H1 (cell line): ENCODE results near the gene TWNK. TPM values are rescaled to one million over a fixed set of nuclear protein-coding genes. Genes with fewer than 3 reads are reported as not detected.

ENCODE experiments used
- CTCF ChIA-PET: fragments of 300-600 bp; sonication (Branson Sonifier 250); formaldehyde crosslinking; loops from one replicate; lab custom pipeline; 2021; ENCODE audit not compliant: partially characterized antibody; lab: Charles Lee
- POLR2A ChIA-PET: fragments of 300-600 bp; sonication (Branson Sonifier 250); formaldehyde crosslinking; loops from one replicate; lab custom pipeline; 2021; ENCODE audit warnings: inconsistent platforms; ENCODE audit not compliant: partially characterized antibody; lab: Charles Lee
- DNase-seq, 2 experiments: peaks; one replicate each; pipeline versions ENCODE4 v3.0.0 to v3.0.0-alpha.2; 2010 to 2022; ENCODE audit warnings: low spot score in 2 of 2, low read depth in 1 of 2, mixed read lengths in 1 of 2
- FAIRE-seq: peaks from 2 replicates; lab custom pipeline; 2011; peaks lifted over from hg19 to GRCh38; lab: Jason Lieb, UNC
- H2AFZ ChIP-seq: 2 replicates; pipeline ENCODE4 v1.8.1; 2012; ENCODE audit warnings: low read length, inconsistent platforms
- H2AK5ac ChIP-seq: 2 replicates; pipeline ENCODE4 v1.6.1; 2013; ENCODE audit warnings: low read depth, low read length
- H2BK120ac ChIP-seq: replicated peaks from 2 replicates; pipeline ENCODE3; 2013; ENCODE audit warnings: low read depth, low read length, inconsistent platforms
- H2BK12ac ChIP-seq: 2 replicates; pipeline ENCODE4 v1.6.1; 2013; ENCODE audit warnings: low read depth, low read length
- H2BK15ac ChIP-seq: 2 replicates; pipeline ENCODE4 v1.6.1; 2013; ENCODE audit warnings: low read length
- H2BK20ac ChIP-seq: 2 replicates; pipeline ENCODE4 v1.6.1; 2013; ENCODE audit warnings: low read length
- H2BK5ac ChIP-seq: 2 replicates; pipeline ENCODE4 v1.6.1; 2013; ENCODE audit warnings: low read depth, low read length
- H3K14ac ChIP-seq: 2 replicates; pipeline ENCODE4 v1.6.1; 2013; ENCODE audit warnings: inconsistent platforms; ENCODE audit not compliant: insufficient read length
- H3K18ac ChIP-seq: 2 replicates; pipeline ENCODE4 v1.6.1; 2013; ENCODE audit warnings: low read length; ENCODE audit errors: extremely low read depth
- H3K23ac ChIP-seq: 2 replicates; pipeline ENCODE4 v1.6.1; 2013; ENCODE audit warnings: inconsistent platforms; ENCODE audit not compliant: insufficient read length
- H3K23me2 ChIP-seq: 2 replicates; pipeline ENCODE4 v1.6.1; 2013; ENCODE audit warnings: low read depth, low read length
- H3K27ac ChIP-seq: 2 replicates; pipeline ENCODE4 v1.6.1; 2011; ENCODE audit warnings: low read depth, low read length, inconsistent platforms
- H3K27me3 ChIP-seq, 4 experiments: replicated peaks in 1 of 4; 1 replicate in 1 of 4; 2 replicates in 3 of 4; pipeline versions ENCODE4 v1.6.1 to v1.8.1; 2011 to 2013; ENCODE audit warnings: low read length in 3 of 4, mild to moderate bottlenecking in 3 of 4, inconsistent platforms in 2 of 4, mixed read lengths in 2 of 4, moderate library complexity in 1 of 4; ENCODE audit not compliant: control insufficient read depth in 3 of 4, insufficient read depth in 3 of 4; ENCODE audit errors: extremely low read depth in 1 of 4
- H3K36me3 ChIP-seq, 4 experiments: 2 replicates each; pipeline versions ENCODE4 v1.6.1 to v1.8.1; 2011 to 2013; ENCODE audit warnings: mild to moderate bottlenecking in 4 of 4, low read length in 3 of 4, moderate library complexity in 2 of 4, control low read depth in 1 of 4, inconsistent platforms in 1 of 4; ENCODE audit not compliant: insufficient read depth in 4 of 4, control insufficient read depth in 2 of 4
- H3K4ac ChIP-seq: replicated peaks from 2 replicates; pipeline ENCODE3; 2013; ENCODE audit warnings: low read length, low read depth, mixed read lengths, inconsistent platforms; ENCODE audit not compliant: insufficient read length
- H3K4me1 ChIP-seq, 4 experiments: replicated peaks in 1 of 4; 1 replicate in 1 of 4; 2 replicates in 3 of 4; pipeline versions ENCODE4 v1.6.1 to v1.8.1; 2011 to 2013; ENCODE audit warnings: low read length in 3 of 4, inconsistent platforms in 2 of 4, mixed read lengths in 1 of 4; ENCODE audit not compliant: insufficient read depth in 4 of 4, control insufficient read depth in 3 of 4
- H3K4me2 ChIP-seq, 2 experiments: 2 replicates each; pipeline versions ENCODE4 v1.6.1 to v1.8.1; 2011 to 2013; ENCODE audit warnings: low read depth in 2 of 2, low read length in 2 of 2, control low read depth in 1 of 2, inconsistent platforms in 1 of 2, mild to moderate bottlenecking in 1 of 2; ENCODE audit not compliant: insufficient read depth in 1 of 2
- H3K4me3 ChIP-seq, 4 experiments: fragments of 200-600, 300-600 bp in 1 of 4; sonication (generic), shearing (Covaris generic), sonication (Bioruptor Twin) in 1 of 4; 2 replicates each; pipeline versions ENCODE4 v1.5.1 to v1.8.1; 2011 to 2016; ENCODE audit warnings: low read length in 4 of 4, low read depth in 3 of 4, control low read depth in 2 of 4, inconsistent platforms in 2 of 4, mild to moderate bottlenecking in 2 of 4, mixed read lengths in 1 of 4, moderate library complexity in 1 of 4; ENCODE audit not compliant: insufficient read depth in 2 of 4; ENCODE audit errors: extremely low read depth in 1 of 4
- H3K56ac ChIP-seq: replicated peaks from 2 replicates; pipeline ENCODE3; 2013; ENCODE audit warnings: low read depth, mild to moderate bottlenecking, mixed read lengths, low read length, inconsistent platforms; ENCODE audit not compliant: insufficient read length
- H3K79me1 ChIP-seq: 2 replicates; pipeline ENCODE4 v1.6.1; 2013; ENCODE audit warnings: low read depth, low read length, control low read depth
- H3K79me2 ChIP-seq, 2 experiments: 2 replicates each; pipeline versions ENCODE4 v1.6.1 to v1.8.1; 2012 to 2013; ENCODE audit warnings: low read length in 2 of 2, mild to moderate bottlenecking in 2 of 2, inconsistent platforms in 1 of 2; ENCODE audit not compliant: insufficient read depth in 2 of 2, control insufficient read depth in 1 of 2
- H3K9ac ChIP-seq, 4 experiments: replicated peaks in 1 of 4; 1 replicate in 1 of 4; 2 replicates in 3 of 4; pipeline versions ENCODE4 v1.6.1 to v1.8.1; 2011 to 2013; ENCODE audit warnings: low read depth in 3 of 4, low read length in 3 of 4, control low read depth in 2 of 4, mild to moderate bottlenecking in 2 of 4, moderate library complexity in 2 of 4, inconsistent platforms in 1 of 4; ENCODE audit errors: extremely low read depth in 1 of 4
- H3K9me3 ChIP-seq, 2 experiments: 2 replicates each; pipeline versions ENCODE4 v1.6.1 to v1.8.1; 2012 to 2013; ENCODE audit warnings: mild to moderate bottlenecking in 2 of 2, moderate library complexity in 2 of 2, control low read depth in 1 of 2, inconsistent platforms in 1 of 2, low read depth in 1 of 2, low read length in 1 of 2, mixed read lengths in 1 of 2; ENCODE audit not compliant: insufficient read depth in 2 of 2
- H4K20me1 ChIP-seq, 2 experiments: replicated peaks in 1 of 2; 2 replicates each; pipeline versions ENCODE3 to v1.8.1; 2011 to 2013; ENCODE audit warnings: inconsistent platforms in 2 of 2, low read length in 2 of 2, mild to moderate bottlenecking in 1 of 2; ENCODE audit not compliant: insufficient read depth in 2 of 2, control insufficient read depth in 1 of 2
- H4K5ac ChIP-seq: 2 replicates; pipeline ENCODE4 v1.6.1; 2013; ENCODE audit warnings: low read length, low read depth, mixed read lengths, inconsistent platforms; ENCODE audit not compliant: insufficient read length
- H4K8ac ChIP-seq: 2 replicates; pipeline ENCODE4 v1.8.0; 2013; ENCODE audit warnings: mild to moderate bottlenecking, moderate library complexity, low read length, inconsistent platforms; ENCODE audit not compliant: insufficient read depth; ENCODE audit errors: extremely low read depth
- H4K91ac ChIP-seq: replicated peaks from 2 replicates; pipeline ENCODE3; 2013; ENCODE audit warnings: low read length, mixed read lengths, inconsistent platforms; ENCODE audit not compliant: insufficient read length
- ATF2 ChIP-seq: IDR thresholded peaks from 2 replicates; pipeline ENCODE4 v1.6.1; 2012; ENCODE audit warnings: low read length, inconsistent platforms
- CBX5 ChIP-seq: fragments of 300-800, 300-1000 bp; sonication (generic); IDR thresholded peaks from 2 replicates; pipeline ENCODE4 v1.7.1; 2016; ENCODE audit warnings: antibody characterized with exemption, low read length, low read depth
- EP300 ChIP-seq, 2 experiments: IDR thresholded peaks; 1 replicate in 1 of 2; 2 replicates in 1 of 2; pipeline ENCODE4 v1.6.1; 2011 to 2012; ENCODE audit warnings: low read depth in 2 of 2, low read length in 2 of 2, mild to moderate bottlenecking in 2 of 2, borderline replicate concordance in 1 of 2, inconsistent platforms in 1 of 2, moderate library complexity in 1 of 2
- HDAC6 ChIP-seq: IDR thresholded peaks from one replicate; pipeline ENCODE4 v1.7.1; 2012; ENCODE audit warnings: low read depth, mild to moderate bottlenecking, inconsistent platforms, low read length, moderate library complexity
- JUN ChIP-seq: IDR thresholded peaks from 2 replicates; pipeline ENCODE4 v1.6.1; 2011; ENCODE audit warnings: low read depth, mild to moderate bottlenecking, improper control_type of control experiment, low read length
- RAD21 ChIP-seq, 2 experiments: IDR thresholded peaks in 1 of 2; conservative IDR thresholded peaks in 1 of 2; 2 replicates each; pipeline ENCODE4 v1.6.1; 2011; ENCODE audit warnings: low read depth in 2 of 2, low read length in 2 of 2, improper control_type of control experiment in 1 of 2, inconsistent platforms in 1 of 2, mild to moderate bottlenecking in 1 of 2, moderate library complexity in 1 of 2
- SP1 ChIP-seq: IDR thresholded peaks from 2 replicates; pipeline ENCODE4 v1.6.1; 2011; ENCODE audit warnings: low read depth, low read length
- SP2 ChIP-seq: IDR thresholded peaks from 2 replicates; pipeline ENCODE4 v1.6.1; 2012; ENCODE audit warnings: mild to moderate bottlenecking, low read length, inconsistent platforms
- SP4 ChIP-seq: IDR thresholded peaks from 2 replicates; pipeline ENCODE4 v1.6.1; 2012; ENCODE audit warnings: low read length, inconsistent platforms
- WGBS, 2 experiments: shearing (Covaris generic) in 1 of 2; methylation state at CpG; one replicate each; pipeline versions ENCODE4 v1.1.6 to v1.1.7; 2013 to 2015; ENCODE audit warnings: low lambda C conversion rate in 2 of 2, mixed read lengths in 2 of 2, inconsistent platforms in 1 of 2, low coverage in 1 of 2, missing lambda C conversion rate in 1 of 2; ENCODE audit not compliant: insufficient replicate concordance in 2 of 2, insufficient coverage in 1 of 2, insufficient read length in 1 of 2; ENCODE audit errors: extremely low coverage in 1 of 2, missing lambda C conversion rate in 1 of 2; 5-methylcytosine and 5-hydroxymethylcytosine counted together
- polyA plus RNA-seq, 7 experiments: library from polyadenylated mRNA; depleted of rRNA in 3 of 7; stranded (reverse) in 5 of 7; unstranded in 2 of 7; fragments of >200 nt in 5 of 7; fragments of 200-250 nt in 2 of 7; gene quantifications; 1 replicate in 5 of 7; 2 replicates in 1 of 7; 4 replicates in 1 of 7; pipeline versions ENCODE4 v1.2.1 to v1.2.3, GENCODE V29; 2011 to 2013; ENCODE audit warnings: missing spikeins in 2 of 7, mixed read lengths in 2 of 7
- total RNA-seq: library from RNA; stranded (reverse); fragmentation: NEBNext Ultra II Directional; extraction: Animal tissue kit (Norgen Biotek cat#: 25700); gene quantifications from 2 replicates; pipeline ENCODE4 v1.2.1, GENCODE V29; 2021

The TWNK gene
- total and polyA plus RNA-seq, 2 of the 8 experiments (the other 6 are each of a cell fraction or from before 2014, with no cell fraction given), result 15.4 to 32.5 TPM

- Histone ChIP-seq H3K9me3 (no peaks in the 10 kb centered on the region), H4K5ac (no peak overlapping the region), H2BK120ac (no peak overlapping the region), H3K4me2 (no peak overlapping the region), H3K27me3 (peaks cover 7 to 27% (median 22%) of the 10 kb centered on the region in 4 experiments), H2BK15ac (no peak overlapping the region), H4K91ac (no peak overlapping the region), H2BK5ac (no peak overlapping the region), H3K36me3 (no peaks in the 10 kb centered on the region), H3K23ac (no peak overlapping the region), H4K8ac (no peak overlapping the region), H3K14ac (no peak overlapping the region), H3K79me2 (no peaks in the 10 kb centered on the region), H2AFZ (no peak overlapping the region), H2AK5ac (no peak overlapping the region), H3K23me2 (no peaks in the 10 kb centered on the region), H3K4me3 (no peak overlapping the region), H3K4me1 (peaks cover 0 to 11% (median 4%) of the 10 kb centered on the region in 4 experiments; a peak in 3 of 7 replicates), H3K9ac (no peak overlapping the region), H4K20me1 (peaks cover 0 to 1% of the 10 kb centered on the region in 2 experiments), H3K27ac (no peak overlapping the region), H3K56ac (no peak overlapping the region), H3K18ac (no peak overlapping the region), H2BK12ac (no peak overlapping the region), H2BK20ac (no peak overlapping the region), H3K4ac (no peak overlapping the region), H3K79me1 (no peaks in the 10 kb centered on the region)
- WGBS, 2 experiments, result 58% methylated on average over 4 of the region's 6 CpGs; no CpG with 5 or more reads in 1 of the 2 experiments
- FAIRE-seq (peak; percentile 72), DNase-seq (peak in 1 of 2 experiments; percentile 85)
- ChIA-PET POLR2A (interaction anchor here (0.9 to 1.0 kb wide), 2 partner anchors 10 to 20 kb away, joined by 3 to 4 read pairs; partner anchors contain the start of genes KAZALD1 and SFXN3), CTCF (interaction anchor here (0.6 to 51.8 kb wide), 25 partner anchors 15 to 447 kb away, joined by 3 to 2176 read pairs (median 3); partner anchors contain the start of genes KAZALD1, PDZD7 and SFXN3)
- TF ChIP-seq ATF2 (no peak), SP1 (0 out of 2 replicates have a peak, but pooled peaks have one; percentile 23), CBX5 (no peak), SP4 (no peak), HDAC6 (no peak), EP300 (IDR thresholded peaks at IDR 0.05; ENCODE audit: borderline replicate concordance in 1 of 2, low read depth in 2 of 2, low read length in 2 of 2) (no peak), JUN (no peak), SP2 (no peak), RAD21 (IDR thresholded peaks at IDR 0.05 in 1 of 2, conservative IDR thresholded peaks at IDR 0.05 in 1 of 2; ENCODE audit: low read depth in 2 of 2, low read length in 2 of 2) (peak; percentile 92 to 93)
Observed at GRCh38 chr10:101041252-101041761, 54.0 kb downstream of the TWNK start.
